ENCODE measurements around the gene MORN4.

The MORN4 gene

DNA sequence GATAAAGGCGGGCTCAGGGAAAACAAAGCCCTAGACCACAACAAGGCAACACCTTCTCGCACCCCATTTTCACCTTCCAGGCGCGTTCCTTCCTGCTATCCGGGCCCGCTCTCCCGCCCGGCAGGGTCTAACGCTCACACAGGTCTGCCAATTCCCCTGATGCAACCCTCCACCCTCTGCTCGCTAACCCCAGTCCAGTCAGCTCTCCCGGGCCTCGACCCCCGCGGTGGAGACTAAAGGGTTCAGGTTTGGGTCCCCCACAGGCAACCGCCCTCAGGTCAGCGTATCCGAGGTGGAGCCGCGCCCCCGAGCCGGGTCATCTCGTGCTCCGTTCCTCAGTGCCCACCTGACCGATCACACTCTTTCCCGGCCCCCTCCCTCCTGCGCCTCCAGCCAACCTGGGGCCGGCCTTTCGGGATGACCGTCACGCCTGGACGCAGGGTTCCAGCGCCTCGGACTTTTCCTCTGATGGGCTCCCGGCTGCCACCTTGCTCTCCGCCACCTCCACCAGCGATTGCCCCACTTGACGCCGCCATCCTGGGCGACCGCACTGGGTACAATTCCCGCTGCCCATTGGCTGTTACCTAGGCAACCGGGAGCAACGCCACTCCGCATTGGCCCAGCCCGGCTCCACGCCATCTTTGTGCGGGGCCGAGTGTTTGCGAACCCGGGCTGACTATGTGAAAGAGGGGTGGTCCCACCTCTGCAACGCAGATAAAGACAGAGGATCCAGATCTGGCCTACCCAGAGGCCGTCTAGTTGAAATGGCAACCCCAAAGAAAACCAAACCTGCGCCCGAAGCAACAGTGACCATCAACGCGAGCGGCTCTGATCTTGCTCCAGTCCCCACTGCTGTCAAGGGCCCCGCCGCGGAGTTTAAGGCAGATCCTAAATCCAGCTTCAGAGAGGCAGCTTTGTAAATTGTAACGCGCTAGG lies at the start of gene MORN4:
Gene MORN4, minus strand, starts transcription at position 552 of the 936 bp plus-strand sequence. CDS start 13,847 bp downstream, outside the sequence.
- peak within 1 kb of the TSS; percentile 73 for H3K27ac ChIP-seq
- TF ChIP-seq, protein P1, sequence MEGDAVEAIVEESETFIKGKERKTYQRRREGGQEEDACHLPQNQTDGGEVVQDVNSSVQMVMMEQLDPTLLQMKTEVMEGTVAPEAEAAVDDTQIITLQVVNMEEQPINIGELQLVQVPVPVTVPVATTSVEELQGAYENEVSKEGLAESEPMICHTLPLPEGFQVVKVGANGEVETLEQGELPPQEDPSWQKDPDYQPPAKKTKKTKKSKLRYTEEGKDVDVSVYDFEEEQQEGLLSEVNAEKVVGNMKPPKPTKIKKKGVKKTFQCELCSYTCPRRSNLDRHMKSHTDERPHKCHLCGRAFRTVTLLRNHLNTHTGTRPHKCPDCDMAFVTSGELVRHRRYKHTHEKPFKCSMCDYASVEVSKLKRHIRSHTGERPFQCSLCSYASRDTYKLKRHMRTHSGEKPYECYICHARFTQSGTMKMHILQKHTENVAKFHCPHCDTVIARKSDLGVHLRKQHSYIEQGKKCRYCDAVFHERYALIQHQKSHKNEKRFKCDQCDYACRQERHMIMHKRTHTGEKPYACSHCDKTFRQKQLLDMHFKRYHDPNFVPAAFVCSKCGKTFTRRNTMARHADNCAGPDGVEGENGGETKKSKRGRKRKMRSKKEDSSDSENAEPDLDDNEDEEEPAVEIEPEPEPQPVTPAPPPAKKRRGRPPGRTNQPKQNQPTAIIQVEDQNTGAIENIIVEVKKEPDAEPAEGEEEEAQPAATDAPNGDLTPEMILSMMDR (conservative IDR thresholded peaks at IDR 0.05) = no peak

GRCh38 chr10:97682042-97682441 lies 48.7 kb upstream of the MORN4 start:
- no peak overlapping the region for H3K27ac ChIP-seq
- TF ChIP-seq, protein P1 (conservative IDR thresholded peaks at IDR 0.05) = no peak

DNA sequence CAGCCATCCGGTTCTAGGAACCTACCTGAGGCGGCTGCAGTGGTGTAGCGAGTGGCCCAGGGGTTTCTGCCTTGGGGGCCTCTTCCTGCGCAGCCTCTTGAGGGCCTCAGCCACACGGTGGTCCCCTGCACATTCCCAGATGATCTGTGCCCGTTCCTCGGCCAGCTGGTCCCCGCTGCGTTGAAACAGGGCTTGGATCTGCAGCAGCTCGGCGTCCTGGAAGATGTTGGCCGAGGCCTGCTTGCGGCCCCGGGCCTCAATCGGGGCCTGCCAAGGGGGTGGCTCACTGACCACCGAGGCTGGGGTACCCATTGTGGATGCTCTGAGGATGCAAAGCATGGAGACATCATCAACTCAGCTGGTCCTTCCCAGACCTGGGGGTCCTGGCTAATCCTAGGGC lies 46.3 kb upstream of the MORN4 start:
- TF ChIP-seq, protein P1 (conservative IDR thresholded peaks at IDR 0.05) = no peak
- H3K27ac ChIP-seq = no peak overlapping the region

DNA sequence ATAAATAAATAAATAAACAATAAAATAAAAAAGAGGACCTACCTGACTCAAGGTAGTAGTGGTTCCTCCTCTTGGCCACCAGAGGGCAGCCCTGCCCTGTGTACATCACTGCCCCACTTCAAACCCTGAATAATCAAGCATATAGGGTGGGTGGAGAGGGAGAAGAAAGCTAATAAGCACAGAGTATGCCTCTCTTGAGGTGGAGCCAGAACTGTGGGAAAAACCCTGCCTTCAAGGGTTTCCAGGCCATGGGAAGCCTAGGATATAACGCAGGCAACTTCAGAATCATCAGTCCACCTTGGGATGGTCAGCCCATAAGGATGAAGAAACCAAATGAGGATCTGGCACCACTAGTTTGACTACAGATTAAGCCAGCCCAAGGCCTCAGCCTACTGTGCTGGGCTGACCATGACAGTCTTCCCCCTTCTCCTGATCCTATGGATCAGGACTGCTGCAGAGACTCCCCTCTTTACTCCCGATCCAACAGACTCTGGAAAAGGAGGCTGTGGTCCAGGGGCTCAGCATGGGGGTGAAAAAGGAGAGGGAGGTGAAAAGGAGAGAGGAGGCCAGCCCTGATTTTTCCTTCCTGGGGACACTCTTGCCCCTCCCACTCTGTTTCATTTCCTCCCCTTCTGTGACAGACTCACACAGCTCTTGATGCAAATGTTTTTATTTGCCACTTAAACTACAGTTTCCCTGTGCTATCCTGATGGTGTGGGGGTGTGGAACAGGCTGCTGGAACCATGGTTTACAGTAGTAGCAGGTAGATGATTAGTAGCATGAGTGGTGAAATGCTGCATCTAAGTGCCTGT lies 43.7 kb upstream of the MORN4 start:
- TF ChIP-seq, protein P1 (conservative IDR thresholded peaks at IDR 0.05) = peak; percentile 92
- no peak overlapping the region for H3K27ac ChIP-seq

DNA sequence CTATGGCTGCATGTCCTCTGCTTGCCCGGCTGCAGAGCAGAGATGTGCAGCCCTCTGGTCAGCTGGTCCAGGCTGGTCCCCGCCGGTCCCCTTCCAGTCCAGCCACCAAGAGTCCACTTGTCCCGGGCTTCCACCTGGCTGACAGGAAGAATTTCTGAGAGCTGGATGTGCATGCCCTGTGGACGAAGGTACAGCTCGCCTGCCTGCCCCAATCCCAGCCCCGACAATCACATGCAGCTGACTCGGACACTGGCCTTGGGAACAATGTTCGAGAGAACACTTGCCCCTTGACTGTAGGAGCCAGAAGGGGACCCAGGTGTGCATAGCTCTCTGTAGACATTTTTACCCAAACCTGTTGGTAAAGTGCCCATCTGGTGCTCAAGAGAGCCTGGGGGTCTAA lies 41.9 kb upstream of the MORN4 start:
- TF ChIP-seq, protein P1 (conservative IDR thresholded peaks at IDR 0.05) = no peak
- no peak overlapping the region for H3K27ac ChIP-seq

DNA sequence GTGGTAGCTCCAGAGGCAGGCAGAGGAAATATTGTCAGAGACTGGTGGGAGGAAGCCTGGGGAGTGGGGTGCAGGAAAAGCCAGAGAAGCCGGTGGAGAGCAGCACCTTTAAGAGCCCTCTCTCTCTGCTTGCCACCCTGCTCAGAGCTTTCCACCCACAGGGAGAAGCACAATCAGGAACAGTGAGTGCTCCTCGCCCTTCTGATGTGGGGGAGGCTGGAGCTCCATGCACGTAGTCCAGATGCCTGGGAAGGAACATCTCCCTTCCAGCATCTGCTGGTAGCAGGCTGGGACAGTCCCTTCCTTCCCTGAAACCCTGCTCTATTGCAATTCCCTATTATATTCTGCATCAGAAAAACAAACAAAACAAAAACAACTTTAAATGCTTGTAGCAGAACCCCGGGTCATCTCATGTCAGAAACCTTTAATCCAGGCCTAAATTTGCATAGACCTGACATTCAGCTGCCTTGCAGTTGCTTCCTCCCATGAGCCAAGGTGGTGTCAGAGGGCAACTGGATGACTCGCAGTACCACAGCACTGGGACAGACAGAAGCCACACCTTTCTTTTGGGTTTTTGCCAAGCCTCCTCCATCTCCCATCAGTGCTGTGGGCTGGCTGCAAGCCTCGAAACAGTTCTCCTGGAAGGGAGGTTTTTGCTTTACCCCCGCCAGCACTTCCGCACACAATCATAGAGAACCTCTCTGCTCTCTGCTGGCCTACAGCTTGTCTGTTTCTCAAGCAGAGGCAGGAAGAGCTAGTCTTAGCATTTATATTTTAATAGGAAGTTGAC lies 40.6 kb upstream of the MORN4 start:
- TF ChIP-seq, protein P1 (conservative IDR thresholded peaks at IDR 0.05) = no peak
- no peak overlapping the region for H3K27ac ChIP-seq
